Psoas muscle (tissue), 8 donors: ENCODE results near the gene STXBP3. TPM values are rescaled to one million over a fixed set of nuclear protein-coding genes. Genes with fewer than 3 reads are reported as not detected.
"Not testable (repeated sequence)": the region's sequence is repeated elsewhere in the genome, so short reads cannot be mapped to it uniquely, and the experiment has no call there.

Experiments
- ATAC-seq, 4 donors: fragments of 200-7000 bp; cut with Tn5 transposase; one replicate each; pipeline ENCODE4 v1.9.1; 2020; ENCODE audit warnings: moderate library complexity in 3 of 4, mild to moderate bottlenecking in 2 of 4
- DNase-seq, 2 donors: peaks; one replicate each; pipeline ENCODE4 v3.0.0-alpha.2; 2020
- H3K27ac ChIP-seq: fragments of 200-600 bp; one replicate; pipeline ENCODE4 v1.8.0; 2022
- H3K27me3 ChIP-seq, 3 donors: fragments of 200-600 bp in 1 of 3; one replicate each; pipeline versions ENCODE4 v1.6.1 to v1.8.0; 2013 to 2022; ENCODE audit warnings: low read length in 2 of 3, mild to moderate bottlenecking in 2 of 3, moderate library complexity in 1 of 3; ENCODE audit not compliant: insufficient read depth in 3 of 3
- H3K36me3 ChIP-seq, 2 donors: fragments of 200-600 bp in 1 of 2; one replicate each; pipeline versions ENCODE4 v1.6.1 to v1.8.0; 2013 to 2022; ENCODE audit warnings: low read depth in 1 of 2, mild to moderate bottlenecking in 1 of 2, moderate library complexity in 1 of 2; ENCODE audit not compliant: insufficient read depth in 1 of 2
- H3K4me1 ChIP-seq: fragments of 200-600 bp; one replicate; pipeline ENCODE4 v1.8.0; 2022
- H3K4me3 ChIP-seq: fragments of 200-600 bp; one replicate; pipeline ENCODE4 v1.8.0; 2022; ENCODE audit warnings: mild to moderate bottlenecking
- H3K9me3 ChIP-seq: fragments of 200-600 bp; one replicate; pipeline ENCODE4 v1.8.0; 2022
- WGBS, 3 donors: extraction: QIAGEN DNeasy Blood & Tissue Kit; methylation state at CpG; one replicate each; pipeline versions ENCODE4 v1.1.6 to v1.1.7; 2013; 5-methylcytosine and 5-hydroxymethylcytosine counted together
- intact Hi-C, 2 donors: fragments of 100-400 bp; cut with DNase I; formaldehyde crosslinking; loops; one replicate each; pipeline versions ENCODE4 v1.11.0 to v1.14.2; 2022
- long read RNA-seq, 2 donors: library from polyadenylated mRNA; unstranded; transcript quantifications; one replicate each; pipeline ENCODE4 v2.0.0, GENCODE V29; 2021
- polyA plus RNA-seq, 3 donors: library from polyadenylated mRNA; stranded (reverse); fragments of 200-250 nt; gene quantifications; one replicate each; pipeline ENCODE4 v1.2.3, GENCODE V29; 2013
- total RNA-seq, 4 donors: library from RNA; stranded (reverse); fragmentation: NEBNext Ultra II Directional in 2 of 4; extraction: Animal tissue kit (Norgen Biotek cat#: 25700) in 2 of 4; gene quantifications; one replicate each; pipeline versions ENCODE4 v1.2.1 to v1.2.4, GENCODE V29; 2021 to 2023
- TF ChIP-seq, protein P1 (sequence below): fragments of 200-600 bp; IDR thresholded peaks from one replicate; pipeline ENCODE4 v1.8.0; 2022; ENCODE audit warnings: antibody characterized with exemption
- donor health status: healthy with polysubstance abuse.
- donor health status: DM: no; HTN: no; CAD: no; lungs with moderate emphysema.
- donor health status: Bipolar disorder and iron deficiency.
- donor health status: healthy.
- donor health status: DM: yes; HTN: yes; CAD: no.
- donor health status: DM: no; HTN: no; CAD: no.
- donor health status: DM: no; HTN: no; CAD: no.
- donor health status: DM: yes; HTN: yes; CAD: no.

STXBP3 gene, protein sequence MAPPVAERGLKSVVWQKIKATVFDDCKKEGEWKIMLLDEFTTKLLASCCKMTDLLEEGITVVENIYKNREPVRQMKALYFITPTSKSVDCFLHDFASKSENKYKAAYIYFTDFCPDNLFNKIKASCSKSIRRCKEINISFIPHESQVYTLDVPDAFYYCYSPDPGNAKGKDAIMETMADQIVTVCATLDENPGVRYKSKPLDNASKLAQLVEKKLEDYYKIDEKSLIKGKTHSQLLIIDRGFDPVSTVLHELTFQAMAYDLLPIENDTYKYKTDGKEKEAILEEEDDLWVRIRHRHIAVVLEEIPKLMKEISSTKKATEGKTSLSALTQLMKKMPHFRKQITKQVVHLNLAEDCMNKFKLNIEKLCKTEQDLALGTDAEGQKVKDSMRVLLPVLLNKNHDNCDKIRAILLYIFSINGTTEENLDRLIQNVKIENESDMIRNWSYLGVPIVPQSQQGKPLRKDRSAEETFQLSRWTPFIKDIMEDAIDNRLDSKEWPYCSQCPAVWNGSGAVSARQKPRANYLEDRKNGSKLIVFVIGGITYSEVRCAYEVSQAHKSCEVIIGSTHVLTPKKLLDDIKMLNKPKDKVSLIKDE
- total RNA-seq: 10 to 100 TPM; 13.6 to 22.3 (median 17.7) TPM
- 10 to 100 TPM; 12.7 to 21.1 (median 16.5) TPM for polyA plus RNA-seq
- long read RNA-seq, donor 1, transcript STXBP3-201 (19 exons, 2,478 nt): major isoform, 26 of 36 reads
- long read RNA-seq, donor 1, partial matches to known transcripts: 2 of 36 reads
- long read RNA-seq, donor 1, other reads (novel, unspliced or antisense): 8 of 36 reads
- long read RNA-seq, donor 2, transcript STXBP3-201 (19 exons, 2,478 nt): major isoform, 47 of 57 reads
- long read RNA-seq, donor 2, partial matches to known transcripts: 4 of 57 reads
- long read RNA-seq, donor 2, other reads (novel, unspliced or antisense): 6 of 57 reads

- Histone ChIP-seq H3K27ac (peak within 1 kb of the TSS; percentile 96), H3K4me3 (peak within 1 kb of the TSS; percentile 86), H3K36me3 (peaks cover 0 to 10% of the 10 kb centered on the region in 2 donors), H3K4me1 (peaks cover 4% of the 10 kb centered on the region), H3K9me3 (no peaks in the 10 kb centered on the region), H3K27me3 (no peaks in the 10 kb centered on the region)
- intact Hi-C loops: loop anchor here in 1 of 2 donors (5.0 kb wide), 1 partner anchor 54 kb away; the partner anchor contains the start of gene PRPF38B
- WGBS, 3 donors: 0 to 1% (median 0%) methylated on average over 58 to 75 of the region's 75 CpGs
- TF ChIP-seq, protein P1, sequence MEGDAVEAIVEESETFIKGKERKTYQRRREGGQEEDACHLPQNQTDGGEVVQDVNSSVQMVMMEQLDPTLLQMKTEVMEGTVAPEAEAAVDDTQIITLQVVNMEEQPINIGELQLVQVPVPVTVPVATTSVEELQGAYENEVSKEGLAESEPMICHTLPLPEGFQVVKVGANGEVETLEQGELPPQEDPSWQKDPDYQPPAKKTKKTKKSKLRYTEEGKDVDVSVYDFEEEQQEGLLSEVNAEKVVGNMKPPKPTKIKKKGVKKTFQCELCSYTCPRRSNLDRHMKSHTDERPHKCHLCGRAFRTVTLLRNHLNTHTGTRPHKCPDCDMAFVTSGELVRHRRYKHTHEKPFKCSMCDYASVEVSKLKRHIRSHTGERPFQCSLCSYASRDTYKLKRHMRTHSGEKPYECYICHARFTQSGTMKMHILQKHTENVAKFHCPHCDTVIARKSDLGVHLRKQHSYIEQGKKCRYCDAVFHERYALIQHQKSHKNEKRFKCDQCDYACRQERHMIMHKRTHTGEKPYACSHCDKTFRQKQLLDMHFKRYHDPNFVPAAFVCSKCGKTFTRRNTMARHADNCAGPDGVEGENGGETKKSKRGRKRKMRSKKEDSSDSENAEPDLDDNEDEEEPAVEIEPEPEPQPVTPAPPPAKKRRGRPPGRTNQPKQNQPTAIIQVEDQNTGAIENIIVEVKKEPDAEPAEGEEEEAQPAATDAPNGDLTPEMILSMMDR: peak; percentile 91
- ATAC-seq: peak; percentile 96 to 97 (median 97)
- peak; percentile 99 to 100 for DNase-seq
Observed at GRCh38 chr1:108746382-108747170, at the start of gene STXBP3. Gene STXBP3, plus strand, starts transcription at chr1:108746674. Its CDS starts 64 bp downstream, at chr1:108746738.

DNA sequence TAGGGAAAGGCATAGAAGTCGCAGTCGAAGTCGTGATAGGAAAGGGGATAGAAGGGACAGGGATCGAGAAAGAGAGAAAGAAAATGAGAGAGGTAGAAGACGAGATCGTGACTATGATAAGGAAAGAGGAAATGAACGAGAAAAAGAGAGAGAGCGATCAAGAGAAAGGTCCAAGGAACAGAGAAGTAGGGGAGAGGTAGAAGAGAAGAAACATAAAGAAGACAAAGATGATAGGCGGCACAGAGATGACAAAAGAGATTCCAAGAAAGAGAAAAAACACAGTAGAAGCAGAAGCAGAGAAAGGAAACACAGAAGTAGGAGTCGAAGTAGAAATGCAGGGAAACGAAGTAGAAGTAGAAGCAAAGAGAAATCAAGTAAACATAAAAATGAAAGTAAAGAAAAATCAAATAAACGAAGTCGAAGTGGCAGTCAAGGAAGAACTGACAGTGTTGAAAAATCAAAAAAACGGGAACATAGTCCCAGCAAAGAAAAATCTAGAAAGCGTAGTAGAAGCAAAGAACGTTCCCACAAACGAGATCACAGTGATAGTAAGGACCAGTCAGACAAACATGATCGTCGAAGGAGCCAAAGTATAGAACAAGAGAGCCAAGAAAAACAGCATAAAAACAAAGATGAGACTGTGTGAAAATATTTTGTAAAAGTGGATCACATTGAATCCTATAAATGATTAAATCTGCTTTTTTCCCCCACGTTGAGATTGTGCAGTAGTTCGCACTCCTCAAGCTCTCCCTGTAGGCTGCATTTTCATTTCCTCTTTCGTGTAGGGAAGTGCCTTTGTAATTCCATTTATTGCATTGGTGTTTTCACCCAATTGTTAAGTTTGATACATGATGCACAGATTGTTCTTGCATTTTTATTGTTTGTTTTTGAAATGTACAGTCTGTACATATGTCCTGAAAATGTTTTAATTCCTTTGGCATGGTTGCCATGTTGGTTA lies 46.8 kb upstream of the STXBP3 start:
- no peaks in the 10 kb centered on the region for H3K27me3 ChIP-seq
- intact Hi-C loops: no loop called here
- ATAC-seq (no peak), DNase-seq (no peak)
- peak overlapping the region; percentile 23 for H3K4me3 ChIP-seq
- H3K27ac ChIP-seq: no peak overlapping the region
- H3K4me1 ChIP-seq: peaks cover 15% of the 10 kb centered on the region
- H3K9me3 ChIP-seq: no peaks in the 10 kb centered on the region
- 87 to 91% (median 88%) methylated on average over 22 of the region's 22 CpGs for WGBS, 3 donors
- TF ChIP-seq, protein P1: no peak
- H3K36me3 ChIP-seq: peaks cover 15 to 69% of the 10 kb centered on the region in 2 donors

DNA sequence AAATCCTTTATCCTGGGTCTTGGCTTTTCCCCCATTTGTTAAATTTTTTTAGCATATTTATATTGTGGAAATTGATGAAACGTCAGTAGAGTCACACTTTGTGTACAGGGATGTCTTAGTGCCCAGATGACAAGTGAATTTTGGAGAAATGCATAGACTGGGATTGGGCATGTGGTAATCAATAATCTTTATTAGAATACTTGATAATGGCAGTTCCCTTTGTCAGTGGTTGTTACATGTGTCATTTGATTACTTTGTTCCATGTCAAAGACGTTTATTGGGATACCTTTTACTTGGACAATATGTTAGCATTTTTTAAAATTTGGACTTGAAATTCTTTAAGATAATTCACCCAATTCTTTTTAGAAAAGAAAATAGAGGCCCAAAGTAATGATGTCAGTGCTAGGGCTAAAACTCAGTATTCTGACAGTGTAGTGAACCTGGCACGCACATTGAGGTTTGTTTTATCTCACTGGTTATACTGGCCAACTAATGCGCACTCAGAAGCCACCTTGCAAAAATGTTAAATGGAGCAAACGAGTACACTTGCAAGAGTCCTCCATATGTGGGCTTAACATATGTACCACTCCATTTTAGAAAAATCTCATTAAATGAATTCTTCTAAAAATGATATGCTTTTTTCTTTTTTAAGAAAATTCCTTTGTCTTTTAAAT lies 45.2 kb upstream of the STXBP3 start:
- TF ChIP-seq, protein P1: no peak
- no peaks in the 10 kb centered on the region for H3K27me3 ChIP-seq
- no peak overlapping the region for H3K4me3 ChIP-seq
- peaks cover 15 to 57% of the 10 kb centered on the region in 2 donors for H3K36me3 ChIP-seq
- H3K27ac ChIP-seq: no peak overlapping the region
- DNase-seq (no peak), ATAC-seq (no peak)
- H3K4me1 ChIP-seq: no peaks in the 10 kb centered on the region
- H3K9me3 ChIP-seq: no peaks in the 10 kb centered on the region
- 80 to 86% (median 82%) methylated on average over 5 of the region's 5 CpGs for WGBS, 3 donors
- intact Hi-C loops: no loop called here

DNA sequence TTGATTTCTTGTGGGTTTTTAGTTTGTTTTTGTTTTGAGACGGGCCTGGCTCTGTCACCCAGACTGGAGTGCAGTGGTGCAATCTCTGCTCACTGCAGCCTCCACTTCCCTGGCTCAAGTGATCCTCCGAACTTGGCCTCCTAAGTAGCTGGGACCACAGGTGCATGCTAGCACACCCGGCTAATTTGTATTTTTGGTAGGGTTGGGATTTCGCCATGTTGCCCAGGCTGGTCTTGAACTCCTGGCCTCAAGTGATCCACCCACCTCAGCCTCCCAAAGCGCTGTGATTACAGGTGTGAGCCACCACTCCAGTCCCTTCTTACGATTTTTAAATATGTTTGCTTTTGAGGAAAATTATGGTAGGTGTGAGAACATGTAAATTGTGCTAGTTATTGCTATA lies 44.4 kb upstream of the STXBP3 start:
- peak in 1 of 4 donors; percentile 19 for ATAC-seq
- H3K4me3 ChIP-seq, H3K27me3 ChIP-seq, H3K27ac ChIP-seq, DNase-seq, H3K9me3 ChIP-seq, H3K4me1 ChIP-seq, intact Hi-C loops: not testable (repeated sequence)
- peaks cover 10 to 49% of the 10 kb centered on the region in 2 donors for H3K36me3 ChIP-seq
- WGBS, 3 donors: 91 to 95% (median 91%) methylated on average over 6 of the region's 6 CpGs
